WTC11 (cell line): ENCODE data around the gene LETMD1. TPM values are rescaled to one million over a fixed set of nuclear protein-coding genes. Genes with fewer than 3 reads are reported as not detected.

Experiments
- ATAC-seq: fragments of 200-7000 bp; cut with Tn5 transposase; 2 replicates; pipeline ENCODE4 v1.10.0; 2021; ENCODE audit warnings: mild to moderate bottlenecking, moderate library complexity
- CTCF ChIA-PET: fragments of 300-600 bp; sonication (Branson Sonifier 250); formaldehyde crosslinking; loops from one replicate; lab custom pipeline; 2021; ENCODE audit warnings: antibody characterized with exemption; lab: Charles Lee
- POLR2A ChIA-PET: fragments of 350-600 bp; sonication (Branson Sonifier 250); formaldehyde crosslinking; loops from one replicate; lab custom pipeline; 2021; ENCODE audit warnings: antibody characterized with exemption; lab: Charles Lee
- DNase-seq: peaks from one replicate; pipeline ENCODE4 v3.0.0; 2021; ENCODE audit warnings: low spot score
- H3K27ac Mint-ChIP-seq: 2 replicates; pipeline ENCODE4 v1.8.0; 2021; ENCODE audit warnings: mixed read lengths
- H3K27me3 Mint-ChIP-seq: 2 replicates; pipeline ENCODE4 v1.8.0; 2021; ENCODE audit warnings: low read depth, mild to moderate bottlenecking, moderate library complexity, mixed read lengths
- H3K36me3 Mint-ChIP-seq: 2 replicates; pipeline ENCODE4 v1.8.0; 2021; ENCODE audit warnings: mixed read lengths
- H3K4me1 Mint-ChIP-seq: 2 replicates; pipeline ENCODE4 v1.8.0; 2022; ENCODE audit warnings: mixed read lengths
- H3K4me3 Mint-ChIP-seq: 2 replicates; pipeline ENCODE4 v1.8.0; 2021; ENCODE audit warnings: mild to moderate bottlenecking, moderate library complexity, mixed read lengths
- H3K9me3 Mint-ChIP-seq: 2 replicates; pipeline ENCODE4 v1.8.0; 2021; ENCODE audit warnings: mixed read lengths
- ATF2 ChIP-seq: sonication (generic); formaldehyde crosslinking; IDR thresholded peaks from 2 replicates; pipeline ENCODE4 v1.8.1; 2022; ENCODE audit warnings: low read depth, missing genetic modification reagents, borderline replicate concordance
- ATF6 ChIP-seq: sonication (generic); formaldehyde crosslinking; IDR thresholded peaks from 2 replicates; pipeline ENCODE4 v1.8.1; 2023; ENCODE audit warnings: mild to moderate bottlenecking, missing genetic modification reagents
- CREB1 ChIP-seq: sonication (generic); formaldehyde crosslinking; IDR thresholded peaks from 2 replicates; pipeline ENCODE4 v1.8.0; 2023; ENCODE audit warnings: mild to moderate bottlenecking, missing genetic modification reagents
- E2F5 ChIP-seq: sonication (generic); formaldehyde crosslinking; IDR thresholded peaks from 2 replicates; pipeline ENCODE4 v1.8.1; 2022; ENCODE audit warnings: mild to moderate bottlenecking, moderate library complexity, missing genetic modification reagents
- ELF4 ChIP-seq: sonication (generic); formaldehyde crosslinking; IDR thresholded peaks from 2 replicates; pipeline ENCODE4 v1.8.1; 2022; ENCODE audit warnings: low read depth, mild to moderate bottlenecking, moderate library complexity, missing genetic modification reagents
- ETV6 ChIP-seq: sonication (generic); formaldehyde crosslinking; IDR thresholded peaks from 2 replicates; pipeline ENCODE4 v1.8.1; 2022; ENCODE audit warnings: mild to moderate bottlenecking, missing genetic modification reagents
- IRF2 ChIP-seq: sonication (generic); formaldehyde crosslinking; IDR thresholded peaks from 2 replicates; pipeline ENCODE4 v1.8.0; 2022; ENCODE audit warnings: low read depth, missing genetic modification reagents, borderline replicate concordance
- JUN ChIP-seq: sonication (generic); formaldehyde crosslinking; IDR thresholded peaks from 2 replicates; pipeline ENCODE4 v1.8.0; 2023; ENCODE audit warnings: mild to moderate bottlenecking, missing genetic modification reagents
- KAT7 ChIP-seq: sonication (generic); formaldehyde crosslinking; IDR thresholded peaks from 2 replicates; pipeline ENCODE4 v1.8.1; 2023; ENCODE audit warnings: missing genetic modification reagents, mild to moderate bottlenecking, borderline replicate concordance
- MXD4 ChIP-seq: fragments of 250-450 bp; sonication (Bioruptor Pico); IDR thresholded peaks from 2 replicates; pipeline ENCODE4 v1.8.0; 2021; ENCODE audit warnings: mild to moderate bottlenecking, moderate library complexity, borderline replicate concordance
- PREB ChIP-seq: sonication (generic); formaldehyde crosslinking; IDR thresholded peaks from 2 replicates; pipeline ENCODE4 v1.8.1; 2022; ENCODE audit warnings: mild to moderate bottlenecking, missing genetic modification reagents, moderate library complexity, borderline replicate concordance
- SMAD4 ChIP-seq: sonication (generic); formaldehyde crosslinking; IDR thresholded peaks from 2 replicates; pipeline ENCODE4 v1.8.0; 2022; ENCODE audit warnings: mild to moderate bottlenecking, missing genetic modification reagents
- TCF7 ChIP-seq: sonication (generic); formaldehyde crosslinking; IDR thresholded peaks from 2 replicates; pipeline ENCODE4 v1.8.0; 2022; ENCODE audit warnings: mild to moderate bottlenecking, low read depth, missing genetic modification reagents, moderate library complexity
- ZNF121 ChIP-seq: sonication (generic); formaldehyde crosslinking; IDR thresholded peaks from 2 replicates; pipeline ENCODE4 v1.8.0; 2023; ENCODE audit warnings: missing genetic modification reagents
- ZNF138 ChIP-seq: sonication (generic); formaldehyde crosslinking; conservative IDR thresholded peaks from 2 replicates; pipeline ENCODE4 v1.8.1; 2022; ENCODE audit warnings: mild to moderate bottlenecking, moderate library complexity, missing genetic modification reagents
- ZNF416 ChIP-seq: fragments of 250-450 bp; sonication (Bioruptor Pico); IDR thresholded peaks from 2 replicates; pipeline ENCODE4 v1.9.0; 2021; ENCODE audit warnings: mild to moderate bottlenecking, inconsistent platforms
- ZNF512 ChIP-seq: sonication (generic); formaldehyde crosslinking; IDR thresholded peaks from 2 replicates; pipeline ENCODE4 v1.8.1; 2022; ENCODE audit warnings: missing genetic modification reagents, borderline replicate concordance
- ZNF671 ChIP-seq: fragments of 250-450 bp; sonication (Bioruptor Pico); IDR thresholded peaks from 2 replicates; pipeline ENCODE4 v1.8.0; 2021; ENCODE audit warnings: mild to moderate bottlenecking
- total RNA-seq: library from RNA; stranded (reverse); gene quantifications from 3 replicates; pipeline ENCODE4 v1.2.3, GENCODE V29; 2021
- TF ChIP-seq, protein P1 (sequence below): sonication (generic); formaldehyde crosslinking; IDR thresholded peaks from 2 replicates; pipeline ENCODE4 v1.8.1; 2022; ENCODE audit warnings: low read depth, mild to moderate bottlenecking, moderate library complexity, missing genetic modification reagents, borderline replicate concordance
- TF ChIP-seq, protein P2 (sequence below): fragments of 250-450 bp; sonication (Bioruptor Pico); IDR thresholded peaks from 2 replicates; pipeline ENCODE4 v1.9.0; 2021; ENCODE audit warnings: mild to moderate bottlenecking, borderline replicate concordance

Gene LETMD1
- total RNA-seq, 1 experiment from 2014 or later = 43.3 TPM

DNA sequence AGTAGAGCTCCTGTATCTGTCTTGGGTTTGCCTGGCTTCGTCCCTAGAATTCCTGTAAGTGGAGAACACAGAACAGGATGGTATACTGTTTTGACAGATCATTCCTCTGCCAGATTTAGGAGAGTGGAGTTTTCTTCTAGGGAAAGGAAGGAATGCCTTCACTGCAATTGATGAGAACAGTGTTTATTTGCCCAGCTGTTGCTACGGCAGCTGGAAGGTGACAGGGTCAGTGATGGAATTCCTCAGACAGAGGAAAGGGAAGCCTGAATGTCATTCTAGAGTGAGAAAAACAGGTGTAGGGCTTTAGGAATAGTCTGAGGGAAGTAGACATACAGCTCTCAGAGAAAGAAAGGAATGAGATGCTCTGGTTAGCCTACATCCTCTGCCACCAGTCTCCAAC, 23.5 kb downstream of the LETMD1 start:
- H3K4me3 Mint-ChIP-seq = no peak overlapping the region
- POLR2A ChIA-PET = no interaction called here
- no peak overlapping the region for H3K27ac Mint-ChIP-seq
- CTCF ChIA-PET = no interaction called here
- no peaks in the 10 kb centered on the region for H3K9me3 Mint-ChIP-seq
- H3K36me3 Mint-ChIP-seq = peaks cover 52% of the 10 kb centered on the region
- no peak for TF ChIP-seq ZNF512
- no peak for TF ChIP-seq ZNF416 (CRISPR knock-in tag)
- TF ChIP-seq ZNF671 (CRISPR knock-in tag) = no peak
- TF ChIP-seq E2F5 = no peak
- no peak for TF ChIP-seq ZNF138 (CRISPR knock-in tag)
- TF ChIP-seq IRF2 (CRISPR knock-in tag) = no peak
- no peak for TF ChIP-seq TCF7 (CRISPR knock-in tag)
- TF ChIP-seq ZNF121 (CRISPR knock-in tag) = no peak
- TF ChIP-seq, protein P1, sequence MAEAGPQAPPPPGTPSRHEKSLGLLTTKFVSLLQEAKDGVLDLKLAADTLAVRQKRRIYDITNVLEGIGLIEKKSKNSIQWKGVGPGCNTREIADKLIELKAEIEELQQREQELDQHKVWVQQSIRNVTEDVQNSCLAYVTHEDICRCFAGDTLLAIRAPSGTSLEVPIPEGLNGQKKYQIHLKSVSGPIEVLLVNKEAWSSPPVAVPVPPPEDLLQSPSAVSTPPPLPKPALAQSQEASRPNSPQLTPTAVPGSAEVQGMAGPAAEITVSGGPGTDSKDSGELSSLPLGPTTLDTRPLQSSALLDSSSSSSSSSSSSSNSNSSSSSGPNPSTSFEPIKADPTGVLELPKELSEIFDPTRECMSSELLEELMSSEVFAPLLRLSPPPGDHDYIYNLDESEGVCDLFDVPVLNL = no peak
- TF ChIP-seq KAT7 (CRISPR knock-in tag) = no peak
- no peak for TF ChIP-seq CREB1 (CRISPR knock-in tag)
- no peak for TF ChIP-seq ELF4 (CRISPR knock-in tag)
- no peak for TF ChIP-seq ETV6 (CRISPR knock-in tag)
- TF ChIP-seq ATF6 (CRISPR knock-in tag) = no peak
- TF ChIP-seq, protein P2, sequence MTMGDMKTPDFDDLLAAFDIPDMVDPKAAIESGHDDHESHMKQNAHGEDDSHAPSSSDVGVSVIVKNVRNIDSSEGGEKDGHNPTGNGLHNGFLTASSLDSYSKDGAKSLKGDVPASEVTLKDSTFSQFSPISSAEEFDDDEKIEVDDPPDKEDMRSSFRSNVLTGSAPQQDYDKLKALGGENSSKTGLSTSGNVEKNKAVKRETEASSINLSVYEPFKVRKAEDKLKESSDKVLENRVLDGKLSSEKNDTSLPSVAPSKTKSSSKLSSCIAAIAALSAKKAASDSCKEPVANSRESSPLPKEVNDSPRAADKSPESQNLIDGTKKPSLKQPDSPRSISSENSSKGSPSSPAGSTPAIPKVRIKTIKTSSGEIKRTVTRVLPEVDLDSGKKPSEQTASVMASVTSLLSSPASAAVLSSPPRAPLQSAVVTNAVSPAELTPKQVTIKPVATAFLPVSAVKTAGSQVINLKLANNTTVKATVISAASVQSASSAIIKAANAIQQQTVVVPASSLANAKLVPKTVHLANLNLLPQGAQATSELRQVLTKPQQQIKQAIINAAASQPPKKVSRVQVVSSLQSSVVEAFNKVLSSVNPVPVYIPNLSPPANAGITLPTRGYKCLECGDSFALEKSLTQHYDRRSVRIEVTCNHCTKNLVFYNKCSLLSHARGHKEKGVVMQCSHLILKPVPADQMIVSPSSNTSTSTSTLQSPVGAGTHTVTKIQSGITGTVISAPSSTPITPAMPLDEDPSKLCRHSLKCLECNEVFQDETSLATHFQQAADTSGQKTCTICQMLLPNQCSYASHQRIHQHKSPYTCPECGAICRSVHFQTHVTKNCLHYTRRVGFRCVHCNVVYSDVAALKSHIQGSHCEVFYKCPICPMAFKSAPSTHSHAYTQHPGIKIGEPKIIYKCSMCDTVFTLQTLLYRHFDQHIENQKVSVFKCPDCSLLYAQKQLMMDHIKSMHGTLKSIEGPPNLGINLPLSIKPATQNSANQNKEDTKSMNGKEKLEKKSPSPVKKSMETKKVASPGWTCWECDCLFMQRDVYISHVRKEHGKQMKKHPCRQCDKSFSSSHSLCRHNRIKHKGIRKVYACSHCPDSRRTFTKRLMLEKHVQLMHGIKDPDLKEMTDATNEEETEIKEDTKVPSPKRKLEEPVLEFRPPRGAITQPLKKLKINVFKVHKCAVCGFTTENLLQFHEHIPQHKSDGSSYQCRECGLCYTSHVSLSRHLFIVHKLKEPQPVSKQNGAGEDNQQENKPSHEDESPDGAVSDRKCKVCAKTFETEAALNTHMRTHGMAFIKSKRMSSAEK (CRISPR knock-in tag) = no peak
- no peak for DNase-seq
- ATAC-seq = no peak
- no peaks in the 10 kb centered on the region for H3K27me3 Mint-ChIP-seq
- no peaks in the 10 kb centered on the region for H3K4me1 Mint-ChIP-seq

- Mint-ChIP-seq H3K4me3 (no peak overlapping the region), H3K4me1 (no peaks in the 10 kb centered on the region; the same call in 1 of the 2 replicates)
- no peak for ATAC-seq
- no peak for TF ChIP-seq MXD4
- TF ChIP-seq SMAD4 (CRISPR knock-in tag) = no peak
- TF ChIP-seq ATF2 (CRISPR knock-in tag) = no peak
- no peak for TF ChIP-seq PREB (CRISPR knock-in tag)
- no peak for TF ChIP-seq JUN (CRISPR knock-in tag)
- TF ChIP-seq, protein P1 = no peak
- TF ChIP-seq, all 79 proteins: peak for 0
- POLR2A ChIA-PET = interaction anchor here (2.2 kb wide), 1 partner anchor 8 kb away, joined by 12 read pairs; the partner anchor contains the start of gene CSRNP2
- Mint-ChIP-seq H3K27me3 (no peaks in the 10 kb centered on the region), H3K9me3 (no peaks in the 10 kb centered on the region), H3K36me3 (peaks cover 29% of the 10 kb centered on the region), H3K27ac (no peak overlapping the region)
- no peak for DNase-seq
- CTCF ChIA-PET = interaction anchor here (1.6 kb wide), 1 partner anchor 49 kb away, joined by 4 read pairs; the partner anchor contains the start of gene SLC11A2
These were observed 27.3 kb downstream of the LETMD1 start for GRCh38 chr12:51075390-51075789.
